GM12801 (cell line): ENCODE data around the gene C10orf90.

Experiments
- CTCF ChIP-seq: IDR thresholded peaks from one replicate; pipeline ENCODE4 v1.5.1; 2011; ENCODE audit warnings: control low read depth; ENCODE audit not compliant: insufficient read length; ENCODE audit errors: extremely low read depth

C10orf90 gene

GRCh38 chr10:126634911-126635310 is 35.6 kb downstream of the C10orf90 start:
- TF ChIP-seq CTCF, result no peak

- no peak for TF ChIP-seq CTCF
Measured at GRCh38 chr10:126634347-126634746, 36.1 kb downstream of the C10orf90 start.

GRCh38 chr10:126632705-126633104 is 37.8 kb downstream of the C10orf90 start:
- TF ChIP-seq CTCF, result no peak

GRCh38 chr10:126629925-126630624 is 40.4 kb downstream of the C10orf90 start:
- TF ChIP-seq CTCF, result no peak

- TF ChIP-seq CTCF, result no peak
Measured at GRCh38 chr10:126628746-126629145, 41.7 kb downstream of the C10orf90 start.

GRCh38 chr10:126621846-126622245 is 48.6 kb downstream of the C10orf90 start:
- TF ChIP-seq CTCF, result no peak

- no peak for TF ChIP-seq CTCF
Measured at GRCh38 chr10:126618466-126618865, 52.0 kb downstream of the C10orf90 start.

- no peak for TF ChIP-seq CTCF
Measured at GRCh38 chr10:126617733-126618132, 52.8 kb downstream of the C10orf90 start.
